ENCODE results near the gene ZXDC.

Gene ZXDC

DNA sequence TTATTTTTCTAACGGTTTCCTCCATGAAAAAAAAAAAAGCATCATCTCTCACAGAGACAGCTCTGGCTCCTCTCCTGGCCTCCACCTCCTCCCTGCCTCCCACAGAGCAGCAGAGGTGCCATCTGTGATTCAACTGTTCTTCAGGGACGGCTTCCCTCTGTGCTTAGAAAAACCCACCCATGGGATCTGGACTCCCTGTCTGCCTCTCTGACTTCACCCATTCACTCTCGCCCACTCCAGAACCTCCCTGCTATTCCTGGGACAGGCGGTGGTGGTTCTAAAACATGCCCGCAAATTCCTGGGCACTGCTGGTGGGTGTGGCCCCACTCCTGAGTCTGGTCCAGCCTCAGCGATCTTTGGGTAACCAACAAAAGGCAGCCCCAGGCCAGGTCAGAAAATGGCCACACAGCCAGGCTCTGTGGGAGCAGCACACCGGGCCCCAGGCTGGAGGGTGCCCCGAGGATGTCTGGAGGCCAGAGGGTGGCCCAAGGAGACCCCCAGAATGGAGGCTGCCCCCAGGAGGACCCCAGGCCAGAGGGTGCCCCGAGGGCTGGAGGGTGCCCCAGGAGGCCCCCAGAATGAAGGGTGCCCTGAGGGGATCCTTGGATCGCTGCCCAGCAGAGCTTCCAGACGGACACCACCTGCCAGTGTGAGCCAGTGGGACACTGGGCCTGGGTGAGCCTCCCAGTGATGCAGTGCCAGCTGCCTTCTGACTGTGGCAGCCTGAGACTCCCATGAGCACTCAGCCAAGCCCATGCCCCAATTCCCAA is 45.6 kb upstream of the ZXDC start:
- Histone ChIP-seq H3K4me1 (no peaks in the 10 kb centered on the region), H3K4me3 (ENCODE audit: low read depth, low read length) (no peak overlapping the region), H3K27me3 (peaks cover 16% of the 10 kb centered on the region), H3K36me3 (no peaks in the 10 kb centered on the region), H3K9me3 (no peaks in the 10 kb centered on the region)
- TF ChIP-seq, protein P1, sequence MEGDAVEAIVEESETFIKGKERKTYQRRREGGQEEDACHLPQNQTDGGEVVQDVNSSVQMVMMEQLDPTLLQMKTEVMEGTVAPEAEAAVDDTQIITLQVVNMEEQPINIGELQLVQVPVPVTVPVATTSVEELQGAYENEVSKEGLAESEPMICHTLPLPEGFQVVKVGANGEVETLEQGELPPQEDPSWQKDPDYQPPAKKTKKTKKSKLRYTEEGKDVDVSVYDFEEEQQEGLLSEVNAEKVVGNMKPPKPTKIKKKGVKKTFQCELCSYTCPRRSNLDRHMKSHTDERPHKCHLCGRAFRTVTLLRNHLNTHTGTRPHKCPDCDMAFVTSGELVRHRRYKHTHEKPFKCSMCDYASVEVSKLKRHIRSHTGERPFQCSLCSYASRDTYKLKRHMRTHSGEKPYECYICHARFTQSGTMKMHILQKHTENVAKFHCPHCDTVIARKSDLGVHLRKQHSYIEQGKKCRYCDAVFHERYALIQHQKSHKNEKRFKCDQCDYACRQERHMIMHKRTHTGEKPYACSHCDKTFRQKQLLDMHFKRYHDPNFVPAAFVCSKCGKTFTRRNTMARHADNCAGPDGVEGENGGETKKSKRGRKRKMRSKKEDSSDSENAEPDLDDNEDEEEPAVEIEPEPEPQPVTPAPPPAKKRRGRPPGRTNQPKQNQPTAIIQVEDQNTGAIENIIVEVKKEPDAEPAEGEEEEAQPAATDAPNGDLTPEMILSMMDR (IDR thresholded peaks at IDR 0.05; ENCODE audit: low read depth, low read length): no peak
- no peak for DNase-seq

- TF ChIP-seq, protein P1 (IDR thresholded peaks at IDR 0.05; ENCODE audit: low read depth, low read length): no peak
- no peak overlapping the region for H3K4me3 ChIP-seq (ENCODE audit: low read depth, low read length)
- H3K4me1 ChIP-seq: no peaks in the 10 kb centered on the region
- H3K27me3 ChIP-seq: peaks cover 16% of the 10 kb centered on the region
- no peak for DNase-seq
- no peaks in the 10 kb centered on the region for H3K9me3 ChIP-seq
- no peaks in the 10 kb centered on the region for H3K36me3 ChIP-seq
Measured at GRCh38 chr3:126519506-126520455, 44.1 kb upstream of the ZXDC start.

DNA sequence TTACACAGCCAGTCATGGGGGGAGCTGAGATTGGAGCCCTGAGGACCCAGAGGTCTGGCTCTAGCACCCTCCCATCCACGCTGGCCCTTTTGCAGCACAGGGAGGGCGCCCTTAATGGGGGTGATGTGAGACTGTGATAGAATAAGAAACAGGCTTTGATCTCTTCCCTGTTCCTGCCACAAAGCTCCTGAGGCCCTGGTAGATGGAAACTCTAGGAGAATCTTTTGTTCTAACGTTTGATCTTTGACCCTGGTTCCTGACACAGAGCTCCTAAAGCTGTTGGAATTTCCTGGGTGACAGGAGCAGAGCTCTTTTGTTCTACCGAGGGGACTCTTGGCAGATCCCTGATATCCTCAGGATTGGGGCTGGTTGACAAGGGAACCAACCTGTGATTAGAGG is 43.1 kb upstream of the ZXDC start:
- H3K4me1 ChIP-seq: no peaks in the 10 kb centered on the region
- no peak overlapping the region for H3K4me3 ChIP-seq (ENCODE audit: low read depth, low read length)
- no peaks in the 10 kb centered on the region for H3K9me3 ChIP-seq
- TF ChIP-seq, protein P1 (IDR thresholded peaks at IDR 0.05; ENCODE audit: low read depth, low read length): no peak
- no peaks in the 10 kb centered on the region for H3K36me3 ChIP-seq
- no peak for DNase-seq
- H3K27me3 ChIP-seq: peaks cover 14% of the 10 kb centered on the region

- Histone ChIP-seq H3K4me1 (no peaks in the 10 kb centered on the region), H3K36me3 (no peaks in the 10 kb centered on the region), H3K4me3 (ENCODE audit: low read depth, low read length) (no peak overlapping the region), H3K9me3 (no peaks in the 10 kb centered on the region), H3K27me3 (peaks cover 9% of the 10 kb centered on the region)
- DNase-seq: no peak
- TF ChIP-seq, protein P1 (IDR thresholded peaks at IDR 0.05; ENCODE audit: low read depth, low read length): no peak
Measured at GRCh38 chr3:126517986-126518778, 42.5 kb upstream of the ZXDC start.

DNA sequence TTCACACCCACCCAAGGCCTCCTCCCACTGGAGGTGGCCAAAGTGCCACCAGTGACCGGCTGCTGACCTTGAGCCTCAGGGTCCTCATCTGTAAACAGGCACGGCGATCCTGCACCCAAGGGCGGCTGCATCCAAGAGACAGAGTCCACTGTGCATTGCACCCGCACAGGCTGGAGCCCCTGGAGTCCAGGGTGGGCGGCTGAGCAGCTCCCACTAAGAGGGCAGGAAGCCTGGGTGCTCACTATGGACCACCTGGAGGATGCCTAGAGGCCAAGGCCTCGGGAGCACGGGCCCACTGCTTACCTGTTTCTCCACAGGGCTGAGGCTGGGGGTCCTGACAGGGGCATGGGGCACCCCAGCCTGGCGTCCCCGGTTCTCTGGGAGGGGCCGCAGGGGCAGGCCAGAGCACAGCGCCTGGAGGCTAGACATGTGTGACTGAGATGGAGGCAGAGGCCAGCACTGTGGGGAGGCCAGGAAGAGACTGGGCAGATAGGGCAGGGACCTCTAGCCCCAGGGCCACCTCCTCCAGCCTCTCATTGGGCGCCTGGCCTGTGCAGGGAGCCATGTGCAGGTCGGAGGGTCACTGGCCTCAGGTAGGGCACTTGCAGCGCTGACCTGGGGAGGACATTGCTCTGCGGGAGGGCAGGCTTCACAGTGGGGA is 41.7 kb upstream of the ZXDC start, which contains the start of gene UROC1:
TSS of gene UROC1 (minus strand) at position 483 of the 661 bp plus-strand sequence. CDS start at position 429, 54 bp downstream.
- no peaks in the 10 kb centered on the region for H3K9me3 ChIP-seq
- H3K4me3 ChIP-seq (ENCODE audit: low read depth, low read length): no peak within 1 kb of the TSS
- H3K36me3 ChIP-seq: no peaks in the 10 kb centered on the region
- H3K4me1 ChIP-seq: no peaks in the 10 kb centered on the region
- TF ChIP-seq, protein P1 (IDR thresholded peaks at IDR 0.05; ENCODE audit: low read depth, low read length): no peak
- H3K27me3 ChIP-seq: peaks cover under 1% of the 10 kb centered on the region; the same call in 1 of the 2 replicates
- no peak for DNase-seq

All from BE2C (cell line).